Fibroblast of the aortic adventitia (primary cell): Measurements from ENCODE around the gene SLC5A10. TPM values are rescaled to one million over a fixed set of nuclear protein-coding genes. Genes with fewer than 3 reads are reported as not detected.
"Not testable (repeated sequence)": the region's sequence is repeated elsewhere in the genome, so short reads cannot be mapped to it uniquely, and the experiment has no call there.

Experiments
- DNase-seq: peaks from one replicate; pipeline ENCODE4 v3.0.0-alpha.2; 2010; ENCODE audit warnings: low read depth
- H3K4me3 ChIP-seq: 2 replicates; pipeline ENCODE4 v1.5.1; 2011; ENCODE audit warnings: low read depth, mild to moderate bottlenecking, control low read depth, low read length, moderate library complexity
- total RNA-seq: library from RNA; depleted of rRNA; stranded (reverse); fragments of >200 nt; gene quantifications from 2 replicates; pipeline ENCODE4 v1.2.3, GENCODE V29; 2012; ENCODE audit warnings: low replicate concordance

The SLC5A10 gene
- total RNA-seq, 1 donor: not detected

GRCh38 chr17:19038007-19038406 lies 86.0 kb downstream of the SLC5A10 start:
- not testable (repeated sequence) for H3K4me3 ChIP-seq, DNase-seq

GRCh38 chr17:19038730-19039129 lies 86.8 kb downstream of the SLC5A10 start:
- not testable (repeated sequence) for H3K4me3 ChIP-seq, DNase-seq

GRCh38 chr17:19040350-19040749 lies 88.4 kb downstream of the SLC5A10 start:
- DNase-seq: not testable (repeated sequence)

GRCh38 chr17:19041871-19042270 lies 89.9 kb downstream of the SLC5A10 start:
- DNase-seq, H3K4me3 ChIP-seq: not testable (repeated sequence)

More at GRCh38 chr17:19040350-19040749, 88.4 kb downstream of the SLC5A10 start:
- H3K4me3 ChIP-seq: not testable (repeated sequence)

- DNase-seq, H3K4me3 ChIP-seq: not testable (repeated sequence)
Measured at GRCh38 chr17:19042369-19042768, 90.4 kb downstream of the SLC5A10 start.

GRCh38 chr17:19043032-19043431 lies 91.1 kb downstream of the SLC5A10 start:
- DNase-seq, H3K4me3 ChIP-seq: not testable (repeated sequence)

GRCh38 chr17:19044643-19045042 lies 92.7 kb downstream of the SLC5A10 start:
- H3K4me3 ChIP-seq, DNase-seq: not testable (repeated sequence)

GRCh38 chr17:19046782-19047375 lies 94.9 kb downstream of the SLC5A10 start, which contains the start of gene GRAP:
GRAP (minus strand) TSS chr17:19046957; CDS start chr17:19046926, 31 bp downstream.
- not testable (repeated sequence) for DNase-seq

GRCh38 chr17:19047510-19047909 lies 95.5 kb downstream of the SLC5A10 start:
- not testable (repeated sequence) for H3K4me3 ChIP-seq, DNase-seq

More at GRCh38 chr17:19046782-19047375, 94.9 kb downstream of the SLC5A10 start, which contains the start of gene GRAP:
- not testable (repeated sequence) for H3K4me3 ChIP-seq

- H3K4me3 ChIP-seq, DNase-seq: not testable (repeated sequence)
Measured at GRCh38 chr17:19048826-19049225, 96.9 kb downstream of the SLC5A10 start.

- not testable (repeated sequence) for H3K4me3 ChIP-seq, DNase-seq
Measured at GRCh38 chr17:19055447-19055846, 103.5 kb downstream of the SLC5A10 start.

GRCh38 chr17:19062009-19062717 lies 110.2 kb downstream of the SLC5A10 start:
- not testable (repeated sequence) for DNase-seq, H3K4me3 ChIP-seq

- H3K4me3 ChIP-seq, DNase-seq: not testable (repeated sequence)
Measured at GRCh38 chr17:19062718-19063325, 110.9 kb downstream of the SLC5A10 start.

- not testable (repeated sequence) for H3K4me3 ChIP-seq, DNase-seq
Measured at GRCh38 chr17:19063326-19063956, 111.5 kb downstream of the SLC5A10 start.

GRCh38 chr17:19064378-19064777 lies 112.4 kb downstream of the SLC5A10 start:
- not testable (repeated sequence) for DNase-seq, H3K4me3 ChIP-seq

GRCh38 chr17:19070318-19071168 lies 118.6 kb downstream of the SLC5A10 start:
- H3K4me3 ChIP-seq: not testable (repeated sequence)

More at GRCh38 chr17:19070318-19071168, 118.6 kb downstream of the SLC5A10 start:
- not testable (repeated sequence) for DNase-seq
